ENCODE measurements around the gene RGL4.

The RGL4 gene

GRCh38 chr22:23688121-23688520 lies 2.7 kb upstream of the RGL4 start:
- TF ChIP-seq CTCF (IDR thresholded peaks at IDR 0.05; ENCODE audit: control insufficient read depth, insufficient read depth, low read depth, low read length, missing control alignments), result no peak
- DNase-seq (ENCODE audit: low read depth), result no peak
- no peak overlapping the region for H3K4me3 ChIP-seq (ENCODE audit: control insufficient read depth, low read depth, low read length)

- no peak overlapping the region for H3K4me3 ChIP-seq (ENCODE audit: control insufficient read depth, low read depth, low read length)
- no peak for DNase-seq (ENCODE audit: low read depth)
- TF ChIP-seq CTCF (IDR thresholded peaks at IDR 0.05; ENCODE audit: control insufficient read depth, insufficient read depth, low read depth, low read length, missing control alignments), result no peak
Observed at GRCh38 chr22:23688571-23688970, 2.2 kb upstream of the RGL4 start.

GRCh38 chr22:23689414-23689813 lies 1.4 kb upstream of the RGL4 start:
- TF ChIP-seq CTCF (IDR thresholded peaks at IDR 0.05; ENCODE audit: control insufficient read depth, insufficient read depth, low read depth, low read length, missing control alignments), result no peak
- H3K4me3 ChIP-seq (ENCODE audit: control insufficient read depth, low read depth, low read length), result no peak overlapping the region
- DNase-seq (ENCODE audit: low read depth), result no peak

- H3K4me3 ChIP-seq (ENCODE audit: control insufficient read depth, low read depth, low read length), result no peak overlapping the region
- DNase-seq (ENCODE audit: low read depth), result no peak
- no peak for TF ChIP-seq CTCF (IDR thresholded peaks at IDR 0.05; ENCODE audit: control insufficient read depth, insufficient read depth, low read depth, low read length, missing control alignments)
Observed at GRCh38 chr22:23691748-23692423, 1.1 kb downstream of the RGL4 start.

- DNase-seq (ENCODE audit: low read depth), result no peak
- no peak overlapping the region for H3K4me3 ChIP-seq (ENCODE audit: control insufficient read depth, low read depth, low read length)
- TF ChIP-seq CTCF (IDR thresholded peaks at IDR 0.05; ENCODE audit: control insufficient read depth, insufficient read depth, low read depth, low read length, missing control alignments), result no peak
Observed at GRCh38 chr22:23692598-23693291, 1.9 kb downstream of the RGL4 start.

- no peak for DNase-seq (ENCODE audit: low read depth)
- no peak overlapping the region for H3K4me3 ChIP-seq (ENCODE audit: control insufficient read depth, low read depth, low read length)
- no peak for TF ChIP-seq CTCF (IDR thresholded peaks at IDR 0.05; ENCODE audit: control insufficient read depth, insufficient read depth, low read depth, low read length, missing control alignments)
Observed at GRCh38 chr22:23693979-23694680, 3.3 kb downstream of the RGL4 start.

All from AG09309 (cell line).